K562 (cell line): ENCODE measurements around the gene LRRC8A. TPM values are rescaled to one million over a fixed set of nuclear protein-coding genes. Genes with fewer than 3 reads are reported as not detected.

Experiments
- CREBBP ChIP-seq: IDR thresholded peaks from one replicate; pipeline ENCODE4 v1.6.1; 2012; ENCODE audit warnings: low read depth, mild to moderate bottlenecking, control low read depth, inconsistent platforms, low read length
- ETS2 ChIP-seq: IDR thresholded peaks from 2 replicates; pipeline ENCODE4 v1.6.1; 2016; ENCODE audit warnings: borderline replicate concordance, missing genetic modification characterization, mild to moderate bottlenecking, moderate library complexity, missing compliant biosample characterization; ENCODE audit not compliant: poor library complexity, severe bottlenecking
- HSF4 ChIP-seq: fragments of 250-450 bp; sonication (Bioruptor Pico); IDR thresholded peaks from 2 replicates; pipeline ENCODE4 v2.1.2; 2022; ENCODE audit warnings: mild to moderate bottlenecking, moderate library complexity, borderline replicate concordance
- IRF9 ChIP-seq: fragments of 450-650 bp; IDR thresholded peaks from 2 replicates; pipeline ENCODE4 v1.6.1; 2016; ENCODE audit warnings: missing biosample characterization, missing genetic modification characterization
- KLF10 ChIP-seq: fragments of 250-450 bp; sonication (Bioruptor Pico); IDR thresholded peaks from 2 replicates; pipeline ENCODE4 v1.6.1; 2021; ENCODE audit warnings: matching md5 sums
- MAFK ChIP-seq: IDR thresholded peaks from 2 replicates; pipeline ENCODE4 v1.6.1; 2011; ENCODE audit warnings: low read length, improper control_type of control experiment
- MECOM ChIP-seq: fragments of 250-450 bp; sonication (Bioruptor Pico); IDR thresholded peaks from 2 replicates; pipeline ENCODE4 v1.8.0; 2022; ENCODE audit warnings: inconsistent platforms
- NFIC ChIP-seq: fragments of 450-650 bp; IDR thresholded peaks from 2 replicates; pipeline ENCODE4 v1.6.1; 2017; ENCODE audit warnings: mild to moderate bottlenecking, inconsistent platforms
- POLR2AphosphoS2 ChIP-seq: IDR thresholded peaks from 2 replicates; pipeline ENCODE4 v1.6.1; 2012; ENCODE audit warnings: low read length, improper control_type of control experiment
- RFX7 ChIP-seq: fragments of 250-450 bp; sonication (Bioruptor Pico); IDR thresholded peaks from 2 replicates; pipeline ENCODE4 v1.5.1; 2021; ENCODE audit warnings: mild to moderate bottlenecking
- SFPQ ChIP-seq: fragments of 200-400 bp; formaldehyde crosslinking; IDR thresholded peaks from 2 replicates; pipeline ENCODE4 v1.6.1; 2017; ENCODE audit warnings: mild to moderate bottlenecking, low read depth, low read length, moderate library complexity
- STAT5B ChIP-seq: fragments of 250-450 bp; sonication (Bioruptor Pico); IDR thresholded peaks from 2 replicates; pipeline ENCODE4 v1.8.0; 2021; ENCODE audit warnings: mild to moderate bottlenecking, inconsistent platforms
- TEAD2 ChIP-seq: fragments of 450-650 bp; IDR thresholded peaks from 2 replicates; pipeline ENCODE4 v1.6.1; 2016; ENCODE audit warnings: missing genetic modification characterization, control low read depth, missing compliant biosample characterization
- ZNF224 ChIP-seq: sonication (generic); formaldehyde crosslinking; IDR thresholded peaks from 2 replicates; pipeline ENCODE4 v1.8.0; 2022; ENCODE audit warnings: mild to moderate bottlenecking, missing genetic modification reagents
- ZNF354B ChIP-seq: fragments of 250-450 bp; sonication (Bioruptor Pico); IDR thresholded peaks from 2 replicates; pipeline ENCODE4 v1.4.0; 2020
- polyA plus RNA-seq, 8 experiments: library from polyadenylated mRNA; depleted of rRNA in 4 of 8; stranded (reverse) in 5 of 8; unstranded in 3 of 8; fragments of >200 nt; fragmentation: Nextera tagmentation in 2 of 8; fragmentation: Illumina TruSeq in 1 of 8; extraction: Ambion mirVana in 2 of 8; extraction: Trizol in 1 of 8; gene quantifications; 2 replicates each; pipeline versions ENCODE4 v1.2.1 to v1.2.3, GENCODE V29; 2011 to 2014; ENCODE audit warnings: inconsistent platforms in 1 of 8, missing spikeins in 1 of 8
- total RNA-seq, 7 experiments: library from RNA; depleted of rRNA in 6 of 7; stranded (reverse); fragments of >200 nt in 6 of 7; fragmentation: Illumina TruSeq in 2 of 7; extraction: Trizol in 2 of 7; gene quantifications; 2 replicates each; pipeline versions ENCODE4 v1.2.1 to v1.2.3, GENCODE V29; 2011 to 2021; ENCODE audit warnings: low replicate concordance in 1 of 7
- TF ChIP-seq, protein P1 (sequence below): fragments of 250-450 bp; sonication (Bioruptor Pico); IDR thresholded peaks from 2 replicates; pipeline ENCODE4 v1.4.0; 2020; ENCODE audit warnings: borderline replicate concordance
- TF ChIP-seq, protein P2 (sequence below), 2 experiments: fragments of 450-650 bp in 1 of 2; IDR thresholded peaks; 2 replicates each; pipeline ENCODE4 v1.6.1; 2011 to 2017; ENCODE audit warnings: low read depth in 2 of 2, antibody characterized with exemption in 1 of 2, borderline replicate concordance in 1 of 2, low read length in 1 of 2, mild to moderate bottlenecking in 1 of 2, mixed read lengths in 1 of 2; ENCODE audit not compliant: control insufficient read depth in 1 of 2
- TF ChIP-seq, protein P3 (sequence below): fragments of 450-650 bp; IDR thresholded peaks from 2 replicates; pipeline ENCODE4 v1.7.0; 2016; ENCODE audit warnings: borderline replicate concordance

The LRRC8A gene
- total and polyA plus RNA-seq, 9 of the 15 experiments (the other 6 are each of a cell fraction or from before 2014, with no cell fraction given), result 2.9 to 24.7 (median 8.9) TPM

GRCh38 chr9:128947527-128948301, 65.8 kb downstream of the LRRC8A start, which contains the start of the genes DOLK and NUP188 (continued):
- TF ChIP-seq, protein P1, sequence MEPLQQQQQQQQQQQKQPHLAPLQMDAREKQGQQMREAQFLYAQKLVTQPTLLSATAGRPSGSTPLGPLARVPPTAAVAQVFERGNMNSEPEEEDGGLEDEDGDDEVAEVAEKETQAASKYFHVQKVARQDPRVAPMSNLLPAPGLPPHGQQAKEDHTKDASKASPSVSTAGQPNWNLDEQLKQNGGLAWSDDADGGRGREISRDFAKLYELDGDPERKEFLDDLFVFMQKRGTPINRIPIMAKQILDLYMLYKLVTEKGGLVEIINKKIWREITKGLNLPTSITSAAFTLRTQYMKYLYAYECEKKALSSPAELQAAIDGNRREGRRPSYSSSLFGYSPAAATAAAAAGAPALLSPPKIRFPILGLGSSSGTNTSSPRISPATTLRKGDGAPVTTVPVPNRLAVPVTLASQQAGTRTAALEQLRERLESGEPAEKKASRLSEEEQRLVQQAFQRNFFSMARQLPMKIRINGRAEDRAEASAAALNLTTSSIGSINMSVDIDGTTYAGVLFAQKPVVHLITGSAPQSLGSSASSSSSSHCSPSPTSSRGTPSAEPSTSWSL (CRISPR knock-in tag), result no peak
- no peak for TF ChIP-seq HSF4 (CRISPR knock-in tag)
- TF ChIP-seq KLF10 (CRISPR knock-in tag), result no peak
- no peak for TF ChIP-seq ZNF224 (CRISPR knock-in tag)
- TF ChIP-seq, protein P2, sequence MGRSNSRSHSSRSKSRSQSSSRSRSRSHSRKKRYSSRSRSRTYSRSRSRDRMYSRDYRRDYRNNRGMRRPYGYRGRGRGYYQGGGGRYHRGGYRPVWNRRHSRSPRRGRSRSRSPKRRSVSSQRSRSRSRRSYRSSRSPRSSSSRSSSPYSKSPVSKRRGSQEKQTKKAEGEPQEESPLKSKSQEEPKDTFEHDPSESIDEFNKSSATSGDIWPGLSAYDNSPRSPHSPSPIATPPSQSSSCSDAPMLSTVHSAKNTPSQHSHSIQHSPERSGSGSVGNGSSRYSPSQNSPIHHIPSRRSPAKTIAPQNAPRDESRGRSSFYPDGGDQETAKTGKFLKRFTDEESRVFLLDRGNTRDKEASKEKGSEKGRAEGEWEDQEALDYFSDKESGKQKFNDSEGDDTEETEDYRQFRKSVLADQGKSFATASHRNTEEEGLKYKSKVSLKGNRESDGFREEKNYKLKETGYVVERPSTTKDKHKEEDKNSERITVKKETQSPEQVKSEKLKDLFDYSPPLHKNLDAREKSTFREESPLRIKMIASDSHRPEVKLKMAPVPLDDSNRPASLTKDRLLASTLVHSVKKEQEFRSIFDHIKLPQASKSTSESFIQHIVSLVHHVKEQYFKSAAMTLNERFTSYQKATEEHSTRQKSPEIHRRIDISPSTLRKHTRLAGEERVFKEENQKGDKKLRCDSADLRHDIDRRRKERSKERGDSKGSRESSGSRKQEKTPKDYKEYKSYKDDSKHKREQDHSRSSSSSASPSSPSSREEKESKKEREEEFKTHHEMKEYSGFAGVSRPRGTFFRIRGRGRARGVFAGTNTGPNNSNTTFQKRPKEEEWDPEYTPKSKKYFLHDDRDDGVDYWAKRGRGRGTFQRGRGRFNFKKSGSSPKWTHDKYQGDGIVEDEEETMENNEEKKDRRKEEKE (IDR thresholded peaks at IDR 0.05; ENCODE audit: borderline replicate concordance in 1 of 2, control insufficient read depth in 1 of 2, low read depth in 2 of 2, low read length in 1 of 2), result no peak
- no peak for TF ChIP-seq POLR2AphosphoS2
- peak; percentile 65 for TF ChIP-seq NFIC
- no peak for TF ChIP-seq RFX7 (CRISPR knock-in tag)
- no peak for TF ChIP-seq IRF9 (tag)
- TF ChIP-seq TEAD2, result no peak
- TF ChIP-seq MAFK, result no peak
- no peak for TF ChIP-seq SFPQ
- no peak for TF ChIP-seq ETS2 (tag)
- TF ChIP-seq STAT5B (CRISPR knock-in tag), result no peak
- TF ChIP-seq CREBBP, result no peak
- no peak for TF ChIP-seq MECOM (CRISPR knock-in tag)
- TF ChIP-seq, protein P3, sequence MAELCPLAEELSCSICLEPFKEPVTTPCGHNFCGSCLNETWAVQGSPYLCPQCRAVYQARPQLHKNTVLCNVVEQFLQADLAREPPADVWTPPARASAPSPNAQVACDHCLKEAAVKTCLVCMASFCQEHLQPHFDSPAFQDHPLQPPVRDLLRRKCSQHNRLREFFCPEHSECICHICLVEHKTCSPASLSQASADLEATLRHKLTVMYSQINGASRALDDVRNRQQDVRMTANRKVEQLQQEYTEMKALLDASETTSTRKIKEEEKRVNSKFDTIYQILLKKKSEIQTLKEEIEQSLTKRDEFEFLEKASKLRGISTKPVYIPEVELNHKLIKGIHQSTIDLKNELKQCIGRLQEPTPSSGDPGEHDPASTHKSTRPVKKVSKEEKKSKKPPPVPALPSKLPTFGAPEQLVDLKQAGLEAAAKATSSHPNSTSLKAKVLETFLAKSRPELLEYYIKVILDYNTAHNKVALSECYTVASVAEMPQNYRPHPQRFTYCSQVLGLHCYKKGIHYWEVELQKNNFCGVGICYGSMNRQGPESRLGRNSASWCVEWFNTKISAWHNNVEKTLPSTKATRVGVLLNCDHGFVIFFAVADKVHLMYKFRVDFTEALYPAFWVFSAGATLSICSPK, result no peak
- no peak for TF ChIP-seq ZNF354B (CRISPR knock-in tag)
